PC-3 (cell line): ENCODE data around the gene CCDC86.

Experiments used
- CTCF ChIP-seq: fragments of 300-600 bp; sonication (generic); conservative IDR thresholded peaks from 2 replicates; pipeline ENCODE4 v1.5.1; 2017; ENCODE audit warnings: antibody characterized with exemption, low read depth, mild to moderate bottlenecking, low read length
- EZH2 ChIP-seq: fragments of 300-600 bp; sonication (generic); IDR thresholded peaks from one replicate; pipeline ENCODE4 v1.6.1; 2017; ENCODE audit warnings: antibody characterized with exemption, mild to moderate bottlenecking, low read length; ENCODE audit not compliant: unreplicated experiment
- EZH2phosphoT487 ChIP-seq: fragments of 300-600 bp; sonication (generic); IDR thresholded peaks from 2 replicates; pipeline ENCODE4 v1.6.1; 2018; ENCODE audit warnings: mild to moderate bottlenecking, antibody characterized with exemption, low read length, borderline replicate concordance

- TF ChIP-seq CTCF: no peak
- no peak for TF ChIP-seq EZH2
- TF ChIP-seq EZH2phosphoT487: no peak
Measured at GRCh38 chr11:60831501-60832079, 10.3 kb upstream of the CCDC86 start.
